GM13976 (cell line): Measurements from ENCODE around the gene COX7A1.
A peak's percentile ranks its signal among the peaks of the same experiment; 100 is the strongest.

Experiments used
- DNase-seq: peaks from one replicate; pipeline ENCODE4 v3.0.0; 2012; ENCODE audit warnings: low spot score
- CTCF ChIP-seq: IDR thresholded peaks from 2 replicates; pipeline ENCODE4 v1.5.1; 2012; ENCODE audit warnings: borderline replicate concordance, mild to moderate bottlenecking; ENCODE audit not compliant: insufficient read depth; ENCODE audit errors: extremely low read depth, missing control alignments, control extremely low read depth
- in situ Hi-C: fragments of 300-500 bp; cut with MboI; formaldehyde crosslinking; loops from one replicate; pipeline ENCODE4 v1.12.0; 2022; ENCODE audit warnings: low sequenced_read_pairs, mixed read lengths, inconsistent platforms; ENCODE audit not compliant: unreplicated experiment

COX7A1 gene

GRCh38 chr19:36151144-36152018 lies 866 bp downstream of the COX7A1 start:
- DNase-seq, result peak; percentile 40
- in situ Hi-C loops, result no loop called here
- no peak for TF ChIP-seq CTCF

- no peak for DNase-seq
- in situ Hi-C loops, result no loop called here
- no peak for TF ChIP-seq CTCF
Observed at GRCh38 chr19:36150586-36150985, 1.7 kb downstream of the COX7A1 start.

GRCh38 chr19:36149673-36150406 lies 2.4 kb downstream of the COX7A1 start:
- TF ChIP-seq CTCF, result no peak

GRCh38 chr19:36144624-36145023 lies 7.6 kb downstream of the COX7A1 start:
- DNase-seq, result no peak
- no peak for TF ChIP-seq CTCF
- in situ Hi-C loops, result no loop called here

More at GRCh38 chr19:36149673-36150406, 2.4 kb downstream of the COX7A1 start:
- in situ Hi-C loops, result no loop called here
- no peak for DNase-seq

GRCh38 chr19:36142496-36142895 lies 9.8 kb downstream of the COX7A1 start:
- no peak for TF ChIP-seq CTCF
- in situ Hi-C loops, result no loop called here
- DNase-seq, result no peak

- in situ Hi-C loops, result no loop called here
- peak; percentile 18 for DNase-seq
- no peak for TF ChIP-seq CTCF
Observed at GRCh38 chr19:36142046-36142445, 10.2 kb downstream of the COX7A1 start.
